CD4-positive, alpha-beta T cell treated with Interleukin-17A for 4 hours (primary cell): Measurements from ENCODE around the gene MLH1.
"Not testable (repeated sequence)": the region's sequence is repeated elsewhere in the genome, so short reads cannot be mapped to it uniquely, and the experiment has no call there.

Source experiments
- DNase-seq: peaks from one replicate; pipeline ENCODE4 v3.0.0-alpha.2; 2020; ENCODE audit warnings: mixed read lengths

Gene MLH1

GRCh38 chr3:37039161-37039846, 46.0 kb downstream of the MLH1 start:
- DNase-seq: no peak

- DNase-seq: no peak
Observed at GRCh38 chr3:37040231-37040630, 46.9 kb downstream of the MLH1 start.

- no peak for DNase-seq
Observed at GRCh38 chr3:37041546-37042195, 48.4 kb downstream of the MLH1 start.

- DNase-seq: not testable (repeated sequence)
Observed at GRCh38 chr3:37042712-37043111, 49.4 kb downstream of the MLH1 start.

- DNase-seq: no peak
Observed at GRCh38 chr3:37050282-37050681, 57.0 kb downstream of the MLH1 start.

- DNase-seq: no peak
Observed at GRCh38 chr3:37052860-37053259, 59.5 kb downstream of the MLH1 start.

GRCh38 chr3:37053337-37053736, 60.0 kb downstream of the MLH1 start:
- no peak for DNase-seq

- DNase-seq: no peak
Observed at GRCh38 chr3:37053753-37054152, 60.4 kb downstream of the MLH1 start.

GRCh38 chr3:37054370-37054769, 61.1 kb downstream of the MLH1 start:
- no peak for DNase-seq

- DNase-seq: not testable (repeated sequence)
Observed at GRCh38 chr3:37055077-37055476, 61.8 kb downstream of the MLH1 start.

GRCh38 chr3:37056826-37057225, 63.5 kb downstream of the MLH1 start:
- DNase-seq: no peak

GRCh38 chr3:37058117-37058516, 64.8 kb downstream of the MLH1 start:
- DNase-seq: no peak

GRCh38 chr3:37064747-37065146, 71.4 kb downstream of the MLH1 start:
- no peak for DNase-seq

GRCh38 chr3:37067577-37067976, 74.3 kb downstream of the MLH1 start:
- DNase-seq: no peak

- no peak for DNase-seq
Observed at GRCh38 chr3:37068031-37068430, 74.7 kb downstream of the MLH1 start.

GRCh38 chr3:37071921-37072320, 78.6 kb downstream of the MLH1 start:
- no peak for DNase-seq

GRCh38 chr3:37072892-37073291, 79.6 kb downstream of the MLH1 start:
- no peak for DNase-seq

GRCh38 chr3:37074178-37074577, 80.9 kb downstream of the MLH1 start:
- DNase-seq: no peak

- no peak for DNase-seq
Observed at GRCh38 chr3:37075955-37076354, 82.6 kb downstream of the MLH1 start.

GRCh38 chr3:37082317-37082716, 89.0 kb downstream of the MLH1 start:
- no peak for DNase-seq

GRCh38 chr3:37086918-37087317, 93.6 kb downstream of the MLH1 start:
- no peak for DNase-seq

GRCh38 chr3:37087870-37088269, 94.6 kb downstream of the MLH1 start:
- no peak for DNase-seq

- no peak for DNase-seq
Observed at GRCh38 chr3:37092484-37092883, 99.2 kb downstream of the MLH1 start.

- DNase-seq: no peak
Observed at GRCh38 chr3:37093481-37093880, 100.2 kb downstream of the MLH1 start.

- DNase-seq: no peak
Observed at GRCh38 chr3:37094636-37095035, 101.3 kb downstream of the MLH1 start.
